OCI-LY1 (cell line): ENCODE measurements around the gene TBX21.

Experiments used
- H2AFZ ChIP-seq: fragments of 200-600 bp; sonication (generic), shearing (Covaris generic); 2 replicates; pipeline ENCODE4 v1.6.0; 2014; ENCODE audit warnings: antibody characterized with exemption, mild to moderate bottlenecking, low read length
- H3F3A ChIP-seq: fragments of 200-600 bp; sonication (generic), shearing (Covaris generic); 2 replicates; pipeline ENCODE4 v1.6.0; 2014; ENCODE audit warnings: mild to moderate bottlenecking, antibody characterized with exemption, low read length, moderate library complexity; ENCODE audit not compliant: insufficient read depth
- H3K27ac ChIP-seq: fragments of 200-600 bp; sonication (generic); 2 replicates; pipeline ENCODE4 v1.5.1; 2014; ENCODE audit warnings: low read length, mixed run types, mild to moderate bottlenecking, low read depth; ENCODE audit not compliant: poor library complexity, severe bottlenecking
- H3K27me3 ChIP-seq: fragments of 200-600 bp; sonication (generic); 2 replicates; pipeline ENCODE4 v1.6.0; 2014; ENCODE audit warnings: antibody characterized with exemption, mild to moderate bottlenecking, low read length, moderate library complexity; ENCODE audit not compliant: insufficient read depth
- H3K36me3 ChIP-seq: fragments of 200-600 bp; sonication (generic); 2 replicates; pipeline ENCODE4 v1.6.1; 2014; ENCODE audit warnings: mild to moderate bottlenecking, antibody characterized with exemption, low read length, moderate library complexity, mixed read lengths; ENCODE audit not compliant: insufficient read depth
- H3K4me1 ChIP-seq: fragments of 200-600 bp; sonication (generic); 2 replicates; pipeline ENCODE4 v1.5.1; 2014; ENCODE audit warnings: mild to moderate bottlenecking, low read length, moderate library complexity; ENCODE audit not compliant: insufficient read depth, severe bottlenecking
- H3K4me2 ChIP-seq: fragments of 200-600 bp; sonication (generic), shearing (Covaris generic); 2 replicates; pipeline ENCODE4 v1.6.1; 2014; ENCODE audit warnings: low read length
- H3K4me3 ChIP-seq: fragments of 200-600 bp; sonication (generic); 2 replicates; pipeline ENCODE4 v1.5.1; 2014; ENCODE audit warnings: low read length, low read depth, mild to moderate bottlenecking, mixed read lengths; ENCODE audit not compliant: poor library complexity, severe bottlenecking
- H3K79me2 ChIP-seq: fragments of 200-600 bp; shearing (Covaris generic); 2 replicates; pipeline ENCODE4 v1.6.1; 2016; ENCODE audit warnings: mixed run types, low read length, mixed read lengths; ENCODE audit not compliant: insufficient read depth
- H3K9ac ChIP-seq: fragments of 200-600 bp; sonication (generic), shearing (Covaris generic); 2 replicates; pipeline ENCODE4 v1.6.1; 2014; ENCODE audit warnings: mild to moderate bottlenecking, low read length, mixed read lengths
- H3K9me2 ChIP-seq: fragments of 200-600 bp; sonication (generic), shearing (Covaris generic); 2 replicates; pipeline ENCODE4 v1.6.1; 2014; ENCODE audit warnings: low read depth, mild to moderate bottlenecking, low read length, mixed read lengths
- H3K9me3 ChIP-seq: fragments of 200-600 bp; shearing (Covaris generic); 2 replicates; pipeline ENCODE4 v1.6.1; 2014; ENCODE audit warnings: low read length, mixed read lengths
- H4K20me1 ChIP-seq: fragments of 200-600 bp; sonication (generic), shearing (Covaris generic); 2 replicates; pipeline ENCODE4 v1.6.0; 2016; ENCODE audit warnings: mild to moderate bottlenecking, low read length; ENCODE audit not compliant: insufficient read depth
- EZH2 ChIP-seq: fragments of 200-600 bp; sonication (generic), shearing (Covaris generic); IDR thresholded peaks from 2 replicates; pipeline ENCODE4 v1.8.0; 2017; ENCODE audit warnings: borderline replicate concordance, mixed run types, mild to moderate bottlenecking, antibody characterized with exemption, low read length, moderate library complexity, mixed read lengths
- TF ChIP-seq, protein P1 (sequence below): fragments of 200-600 bp; sonication (generic), shearing (Covaris generic); IDR thresholded peaks from 2 replicates; pipeline ENCODE4 v1.5.1; 2017; ENCODE audit warnings: mild to moderate bottlenecking, antibody characterized with exemption, low read length, moderate library complexity, mixed read lengths

TBX21 gene, protein sequence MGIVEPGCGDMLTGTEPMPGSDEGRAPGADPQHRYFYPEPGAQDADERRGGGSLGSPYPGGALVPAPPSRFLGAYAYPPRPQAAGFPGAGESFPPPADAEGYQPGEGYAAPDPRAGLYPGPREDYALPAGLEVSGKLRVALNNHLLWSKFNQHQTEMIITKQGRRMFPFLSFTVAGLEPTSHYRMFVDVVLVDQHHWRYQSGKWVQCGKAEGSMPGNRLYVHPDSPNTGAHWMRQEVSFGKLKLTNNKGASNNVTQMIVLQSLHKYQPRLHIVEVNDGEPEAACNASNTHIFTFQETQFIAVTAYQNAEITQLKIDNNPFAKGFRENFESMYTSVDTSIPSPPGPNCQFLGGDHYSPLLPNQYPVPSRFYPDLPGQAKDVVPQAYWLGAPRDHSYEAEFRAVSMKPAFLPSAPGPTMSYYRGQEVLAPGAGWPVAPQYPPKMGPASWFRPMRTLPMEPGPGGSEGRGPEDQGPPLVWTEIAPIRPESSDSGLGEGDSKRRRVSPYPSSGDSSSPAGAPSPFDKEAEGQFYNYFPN

DNA sequence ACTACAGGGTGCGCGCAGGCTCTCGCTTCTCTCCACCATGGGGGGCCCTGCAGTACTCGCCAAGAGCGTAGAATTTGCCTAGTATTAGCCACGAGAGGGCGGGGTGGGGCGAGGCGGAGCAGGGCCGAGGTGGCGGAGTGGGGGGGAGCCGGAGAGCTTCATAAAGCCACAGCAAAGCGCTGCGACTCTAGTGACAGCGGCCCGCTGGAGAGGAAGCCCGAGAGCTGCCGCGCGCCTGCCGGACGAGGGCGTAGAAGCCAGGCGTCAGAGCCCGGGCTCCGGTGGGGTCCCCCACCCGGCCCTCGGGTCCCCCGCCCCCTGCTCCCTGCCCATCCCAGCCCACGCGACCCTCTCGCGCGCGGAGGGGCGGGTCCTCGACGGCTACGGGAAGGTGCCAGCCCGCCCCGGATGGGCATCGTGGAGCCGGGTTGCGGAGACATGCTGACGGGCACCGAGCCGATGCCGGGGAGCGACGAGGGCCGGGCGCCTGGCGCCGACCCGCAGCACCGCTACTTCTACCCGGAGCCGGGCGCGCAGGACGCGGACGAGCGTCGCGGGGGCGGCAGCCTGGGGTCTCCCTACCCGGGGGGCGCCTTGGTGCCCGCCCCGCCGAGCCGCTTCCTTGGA is at the start of gene TBX21:
Gene TBX21, plus strand, starts transcription at position 190 of the 627 bp plus-strand sequence. Its CDS starts 219 bp downstream, at position 409.
- H4K20me1 ChIP-seq = no peaks in the 10 kb centered on the region
- H3K4me2 ChIP-seq = peak within 1 kb of the TSS; percentile 55
- TF ChIP-seq, protein P1, sequence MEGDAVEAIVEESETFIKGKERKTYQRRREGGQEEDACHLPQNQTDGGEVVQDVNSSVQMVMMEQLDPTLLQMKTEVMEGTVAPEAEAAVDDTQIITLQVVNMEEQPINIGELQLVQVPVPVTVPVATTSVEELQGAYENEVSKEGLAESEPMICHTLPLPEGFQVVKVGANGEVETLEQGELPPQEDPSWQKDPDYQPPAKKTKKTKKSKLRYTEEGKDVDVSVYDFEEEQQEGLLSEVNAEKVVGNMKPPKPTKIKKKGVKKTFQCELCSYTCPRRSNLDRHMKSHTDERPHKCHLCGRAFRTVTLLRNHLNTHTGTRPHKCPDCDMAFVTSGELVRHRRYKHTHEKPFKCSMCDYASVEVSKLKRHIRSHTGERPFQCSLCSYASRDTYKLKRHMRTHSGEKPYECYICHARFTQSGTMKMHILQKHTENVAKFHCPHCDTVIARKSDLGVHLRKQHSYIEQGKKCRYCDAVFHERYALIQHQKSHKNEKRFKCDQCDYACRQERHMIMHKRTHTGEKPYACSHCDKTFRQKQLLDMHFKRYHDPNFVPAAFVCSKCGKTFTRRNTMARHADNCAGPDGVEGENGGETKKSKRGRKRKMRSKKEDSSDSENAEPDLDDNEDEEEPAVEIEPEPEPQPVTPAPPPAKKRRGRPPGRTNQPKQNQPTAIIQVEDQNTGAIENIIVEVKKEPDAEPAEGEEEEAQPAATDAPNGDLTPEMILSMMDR = peak; percentile 49
- TF ChIP-seq EZH2 = no peak
- H2AFZ ChIP-seq = no peak within 1 kb of the TSS
- H3F3A ChIP-seq = no peaks in the 10 kb centered on the region
- H3K4me3 ChIP-seq = peak within 1 kb of the TSS; percentile 37
- H3K27me3 ChIP-seq = no peaks in the 10 kb centered on the region; the same call in 1 of the 2 replicates
- H3K4me1 ChIP-seq = peaks cover 11% of the 10 kb centered on the region
- H3K9ac ChIP-seq = no peak within 1 kb of the TSS
- no peaks in the 10 kb centered on the region for H3K36me3 ChIP-seq
- no peak within 1 kb of the TSS for H3K27ac ChIP-seq
- no peaks in the 10 kb centered on the region for H3K9me3 ChIP-seq
- no peaks in the 10 kb centered on the region for H3K79me2 ChIP-seq
- no peaks in the 10 kb centered on the region for H3K9me2 ChIP-seq

DNA sequence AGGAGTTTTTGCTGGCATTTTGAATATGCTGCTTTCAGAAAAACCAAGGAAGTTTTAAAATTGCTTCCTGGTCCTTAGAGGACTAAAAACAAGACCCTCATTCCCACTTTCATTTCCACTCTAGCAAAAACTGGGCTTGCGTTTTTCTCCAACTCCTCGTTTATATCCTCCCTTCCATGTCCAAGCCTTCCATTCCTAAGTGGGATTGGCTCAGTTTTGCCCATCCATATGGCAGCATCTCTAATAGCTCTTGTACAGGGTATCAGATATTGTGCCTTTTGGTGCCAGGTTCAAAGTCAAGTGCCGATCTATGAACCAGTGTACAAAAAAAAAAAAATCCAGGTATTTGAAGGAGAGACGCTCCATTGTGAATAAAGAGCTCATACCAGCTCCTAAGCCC is 49.0 kb upstream of the TBX21 start:
- TF ChIP-seq EZH2 = no peak
- TF ChIP-seq, protein P1 = no peak
- Histone ChIP-seq H4K20me1 (no peaks in the 10 kb centered on the region), H2AFZ (no peak overlapping the region), H3K36me3 (peaks cover 74% of the 10 kb centered on the region), H3K27me3 (no peaks in the 10 kb centered on the region), H3K9ac (no peak overlapping the region), H3K79me2 (no peaks in the 10 kb centered on the region), H3K9me2 (no peaks in the 10 kb centered on the region), H3K4me3 (no peak overlapping the region), H3K4me1 (no peaks in the 10 kb centered on the region), H3F3A (peaks cover 7% of the 10 kb centered on the region; the same call in 1 of the 2 replicates), H3K9me3 (no peaks in the 10 kb centered on the region), H3K27ac (no peak overlapping the region), H3K4me2 (no peak overlapping the region)

DNA sequence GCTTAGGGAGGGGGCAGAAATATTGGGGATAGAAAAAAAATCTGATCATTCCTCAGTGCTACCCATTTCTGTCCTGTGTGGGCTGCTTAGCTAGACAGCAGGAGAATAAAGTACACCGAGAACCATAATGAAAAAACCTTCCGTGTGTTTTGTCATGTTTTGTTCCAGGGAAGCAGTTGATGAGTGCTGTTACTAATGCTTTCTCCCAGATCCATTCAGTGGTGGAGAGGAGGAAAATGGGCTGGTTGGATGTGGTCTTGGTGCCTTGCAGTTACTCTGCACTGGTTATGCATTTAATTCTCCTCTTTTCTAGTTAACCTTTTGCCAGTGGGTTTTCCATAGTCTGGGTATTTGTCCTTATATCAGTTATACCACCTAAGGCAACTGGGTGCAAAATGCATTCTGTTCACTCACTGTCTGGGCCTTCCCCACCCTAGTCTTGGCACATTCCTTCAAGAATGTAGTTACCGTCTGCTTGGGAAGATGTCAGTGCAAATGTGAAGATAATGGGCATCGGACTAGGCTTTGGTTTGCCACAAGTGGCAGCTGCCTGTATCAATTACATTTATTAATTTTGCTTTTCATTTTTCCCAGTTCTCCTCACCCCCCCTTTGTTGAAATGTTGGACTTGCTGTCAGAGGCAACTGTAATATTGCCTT is 48.4 kb upstream of the TBX21 start:
- no peak for TF ChIP-seq EZH2
- TF ChIP-seq, protein P1 = no peak
- H3K4me2 ChIP-seq = no peak overlapping the region
- peaks cover 67% of the 10 kb centered on the region for H3K36me3 ChIP-seq
- H3K4me3 ChIP-seq = no peak overlapping the region
- no peaks in the 10 kb centered on the region for H3K9me2 ChIP-seq
- no peaks in the 10 kb centered on the region for H3K79me2 ChIP-seq
- no peaks in the 10 kb centered on the region for H3K4me1 ChIP-seq
- H4K20me1 ChIP-seq = no peaks in the 10 kb centered on the region
- H3K27me3 ChIP-seq = no peaks in the 10 kb centered on the region
- H3K9me3 ChIP-seq = no peaks in the 10 kb centered on the region
- no peak overlapping the region for H3K9ac ChIP-seq
- peaks cover 7% of the 10 kb centered on the region; the same call in 1 of the 2 replicates for H3F3A ChIP-seq
- H3K27ac ChIP-seq = no peak overlapping the region
- H2AFZ ChIP-seq = no peak overlapping the region
